Kidney epithelial cell (primary cell): Measurements from ENCODE around the gene PMP22. TPM values are rescaled to one million over a fixed set of nuclear protein-coding genes. Genes with fewer than 3 reads are reported as not detected.

Source experiments
- DNase-seq: peaks from one replicate; pipeline ENCODE4 v3.0.0-alpha.2; 2010; ENCODE audit warnings: low read depth
- H3K27me3 ChIP-seq: 2 replicates; pipeline ENCODE4 v1.6.0; 2011; ENCODE audit warnings: low read length; ENCODE audit not compliant: control insufficient read depth, insufficient read depth
- H3K36me3 ChIP-seq: 2 replicates; pipeline ENCODE4 v1.5.1; 2011; ENCODE audit warnings: low read length; ENCODE audit not compliant: control insufficient read depth, insufficient read depth
- H3K4me3 ChIP-seq: 2 replicates; pipeline ENCODE4 v1.5.1; 2011; ENCODE audit warnings: low read depth, mild to moderate bottlenecking, control low read depth, low read length
- CTCF ChIP-seq: IDR thresholded peaks from 2 replicates; pipeline ENCODE4 v1.5.1; 2011; ENCODE audit warnings: mild to moderate bottlenecking, moderate library complexity, low read length, control low read depth, inconsistent platforms; ENCODE audit not compliant: insufficient read depth, poor library complexity, severe bottlenecking
- total RNA-seq: library from RNA; depleted of rRNA; stranded (reverse); fragments of >200 nt; gene quantifications from 2 replicates; pipeline ENCODE4 v1.2.3, GENCODE V29; 2015

PMP22 gene
- total RNA-seq, 1 donor from 2014 or later: 12.6 TPM

- H3K27me3 ChIP-seq: no peaks in the 10 kb centered on the region
- no peak for DNase-seq
- TF ChIP-seq CTCF: no peak
- H3K36me3 ChIP-seq: no peaks in the 10 kb centered on the region
- no peak overlapping the region for H3K4me3 ChIP-seq
Measured at GRCh38 chr17:15284537-15284936, 19.4 kb upstream of the PMP22 start.

- no peak overlapping the region for H3K4me3 ChIP-seq
- no peak for TF ChIP-seq CTCF
- DNase-seq: no peak
- H3K27me3 ChIP-seq: no peaks in the 10 kb centered on the region
- H3K36me3 ChIP-seq: no peaks in the 10 kb centered on the region
Measured at GRCh38 chr17:15284107-15284506, 19.0 kb upstream of the PMP22 start.

- DNase-seq: no peak
- TF ChIP-seq CTCF: no peak
- Histone ChIP-seq H3K4me3 (no peak overlapping the region), H3K36me3 (no peaks in the 10 kb centered on the region), H3K27me3 (no peaks in the 10 kb centered on the region)
Measured at GRCh38 chr17:15281909-15282308, 16.8 kb upstream of the PMP22 start.

GRCh38 chr17:15278924-15279477 lies 13.9 kb upstream of the PMP22 start:
- no peaks in the 10 kb centered on the region for H3K36me3 ChIP-seq
- no peak overlapping the region for H3K4me3 ChIP-seq
- TF ChIP-seq CTCF: no peak
- H3K27me3 ChIP-seq: no peaks in the 10 kb centered on the region
- no peak for DNase-seq

GRCh38 chr17:15278380-15278779 lies 13.3 kb upstream of the PMP22 start:
- Histone ChIP-seq H3K4me3 (no peak overlapping the region), H3K27me3 (no peaks in the 10 kb centered on the region), H3K36me3 (no peaks in the 10 kb centered on the region)
- DNase-seq: no peak
- no peak for TF ChIP-seq CTCF

GRCh38 chr17:15274017-15274416 lies 8.9 kb upstream of the PMP22 start:
- TF ChIP-seq CTCF: no peak
- no peak for DNase-seq
- no peak overlapping the region for H3K4me3 ChIP-seq
- no peaks in the 10 kb centered on the region for H3K27me3 ChIP-seq
- H3K36me3 ChIP-seq: no peaks in the 10 kb centered on the region
